ENCODE data around the gene AJM1. TPM values are rescaled to one million over a fixed set of nuclear protein-coding genes. Genes with fewer than 3 reads are reported as not detected.
A peak's percentile ranks its signal among the peaks of the same experiment; 100 is the strongest.

The AJM1 gene
- total RNA-seq, 2 donors from 2014 or later, result 11.5 to 17.1 TPM

DNA sequence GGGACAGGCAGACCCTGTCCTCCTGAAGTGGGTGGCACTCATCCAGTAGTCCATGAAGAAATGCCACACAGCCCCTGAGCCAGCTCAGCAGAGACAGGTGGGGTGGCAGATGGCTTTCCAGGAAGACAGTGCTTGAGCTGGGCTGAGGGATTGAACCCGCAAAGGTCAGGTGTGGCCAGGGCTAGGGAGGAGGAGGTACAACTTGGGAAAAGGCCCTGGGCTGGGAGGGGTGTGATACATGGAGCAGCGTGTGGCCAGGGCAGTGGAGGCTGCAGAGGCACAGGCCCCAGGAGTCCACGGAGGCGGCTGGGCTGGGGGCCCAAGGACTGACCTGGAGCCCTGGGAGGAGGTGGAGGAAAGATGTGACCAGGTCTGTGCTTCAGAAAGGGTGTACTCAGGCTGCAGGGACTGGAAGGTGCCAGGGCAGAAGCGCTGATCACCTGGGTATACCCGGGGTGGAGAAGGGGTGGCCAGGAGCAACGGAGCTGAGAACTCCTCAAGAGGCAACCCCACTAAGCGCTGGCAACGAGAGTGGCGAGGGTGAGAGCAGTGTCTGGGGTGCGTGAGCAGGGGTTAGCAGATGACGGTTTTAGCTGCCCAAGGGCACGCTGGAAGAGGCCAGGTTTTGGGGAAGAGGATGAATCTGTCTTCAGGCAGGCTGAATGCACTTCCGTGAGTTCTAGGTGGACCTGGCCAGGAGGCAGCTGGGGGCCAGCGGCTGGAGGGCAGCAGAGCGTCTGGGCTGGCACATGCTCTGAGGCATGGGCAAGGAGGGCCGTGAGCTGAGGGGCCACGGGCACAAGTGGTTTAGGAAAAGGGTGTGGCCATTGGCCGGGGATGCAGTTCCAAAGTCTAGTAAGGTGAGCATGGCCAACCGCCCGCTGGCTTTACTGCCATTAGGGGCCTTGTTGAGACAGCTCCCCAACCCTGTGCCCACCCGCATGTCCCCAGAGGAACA is 38.4 kb upstream of the AJM1 start:
- intact Hi-C loops (cut with DNase I), result no loop called here
- TF ChIP-seq, protein P1, sequence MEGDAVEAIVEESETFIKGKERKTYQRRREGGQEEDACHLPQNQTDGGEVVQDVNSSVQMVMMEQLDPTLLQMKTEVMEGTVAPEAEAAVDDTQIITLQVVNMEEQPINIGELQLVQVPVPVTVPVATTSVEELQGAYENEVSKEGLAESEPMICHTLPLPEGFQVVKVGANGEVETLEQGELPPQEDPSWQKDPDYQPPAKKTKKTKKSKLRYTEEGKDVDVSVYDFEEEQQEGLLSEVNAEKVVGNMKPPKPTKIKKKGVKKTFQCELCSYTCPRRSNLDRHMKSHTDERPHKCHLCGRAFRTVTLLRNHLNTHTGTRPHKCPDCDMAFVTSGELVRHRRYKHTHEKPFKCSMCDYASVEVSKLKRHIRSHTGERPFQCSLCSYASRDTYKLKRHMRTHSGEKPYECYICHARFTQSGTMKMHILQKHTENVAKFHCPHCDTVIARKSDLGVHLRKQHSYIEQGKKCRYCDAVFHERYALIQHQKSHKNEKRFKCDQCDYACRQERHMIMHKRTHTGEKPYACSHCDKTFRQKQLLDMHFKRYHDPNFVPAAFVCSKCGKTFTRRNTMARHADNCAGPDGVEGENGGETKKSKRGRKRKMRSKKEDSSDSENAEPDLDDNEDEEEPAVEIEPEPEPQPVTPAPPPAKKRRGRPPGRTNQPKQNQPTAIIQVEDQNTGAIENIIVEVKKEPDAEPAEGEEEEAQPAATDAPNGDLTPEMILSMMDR (IDR thresholded peaks at IDR 0.05), result no peak

DNA sequence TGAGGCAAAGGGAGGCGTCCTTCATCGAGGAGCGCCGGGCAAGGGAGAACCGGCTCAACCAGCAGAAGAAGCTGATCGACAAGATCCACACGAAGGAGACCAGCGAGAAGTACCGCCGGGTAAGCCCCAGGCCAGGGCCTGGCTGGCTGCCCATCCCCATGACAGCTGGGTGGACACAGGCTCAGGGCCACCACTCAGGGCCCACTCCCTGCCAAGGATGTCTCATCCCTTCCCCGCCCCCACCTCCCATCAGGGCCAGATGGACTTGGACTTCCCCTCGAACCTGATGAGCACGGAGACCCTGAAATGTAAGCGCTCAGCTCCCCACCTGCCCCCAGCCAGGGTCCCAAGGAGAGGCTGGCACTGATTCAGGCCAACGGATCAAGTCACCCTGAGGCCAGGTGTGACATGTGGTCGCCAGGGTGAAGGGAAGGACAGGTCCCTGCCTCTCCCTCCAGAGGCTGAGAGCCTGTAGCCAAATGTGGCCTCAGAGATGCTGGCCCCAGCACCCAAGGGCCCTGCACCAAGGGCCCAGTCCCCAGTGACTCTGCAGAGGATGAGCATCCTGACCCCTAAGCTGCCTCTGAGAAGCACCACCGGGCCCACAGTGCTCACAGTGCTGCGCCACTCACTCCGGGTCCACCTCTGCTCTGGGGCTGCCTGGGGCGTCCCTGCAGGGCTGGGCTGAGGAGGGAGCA is 37.6 kb upstream of the AJM1 start:
- DNase-seq, result no peak
- intact Hi-C loops (cut with DNase I), result no loop called here
- H3K9ac ChIP-seq (ENCODE audit: low read depth in 2 of 2, low read length in 2 of 2), result no peak overlapping the region
- no peaks in the 10 kb centered on the region for H3K27me3 ChIP-seq
- H3K27ac ChIP-seq, result no peak overlapping the region
- peaks cover 15% of the 10 kb centered on the region for H3K4me1 ChIP-seq
- H3K9me3 ChIP-seq, result no peaks in the 10 kb centered on the region
- no peaks in the 10 kb centered on the region for H3K36me3 ChIP-seq
- TF ChIP-seq, protein P1 (IDR thresholded peaks at IDR 0.05), result no peak
- no peak overlapping the region for H3K4me3 ChIP-seq

More for the DNA sequence above, 38.4 kb upstream of the AJM1 start:
- peak overlapping the region in 1 of 2 donors; percentile 27 for H3K9ac ChIP-seq (ENCODE audit: low read depth in 2 of 2, low read length in 2 of 2)
- H3K36me3 ChIP-seq, result no peaks in the 10 kb centered on the region
- H3K27ac ChIP-seq, result no peak overlapping the region
- no peaks in the 10 kb centered on the region for H3K9me3 ChIP-seq
- no peaks in the 10 kb centered on the region for H3K27me3 ChIP-seq
- H3K4me1 ChIP-seq, result peaks cover 15% of the 10 kb centered on the region
- peak; percentile 17 for DNase-seq
- H3K4me3 ChIP-seq, result no peak overlapping the region

DNA sequence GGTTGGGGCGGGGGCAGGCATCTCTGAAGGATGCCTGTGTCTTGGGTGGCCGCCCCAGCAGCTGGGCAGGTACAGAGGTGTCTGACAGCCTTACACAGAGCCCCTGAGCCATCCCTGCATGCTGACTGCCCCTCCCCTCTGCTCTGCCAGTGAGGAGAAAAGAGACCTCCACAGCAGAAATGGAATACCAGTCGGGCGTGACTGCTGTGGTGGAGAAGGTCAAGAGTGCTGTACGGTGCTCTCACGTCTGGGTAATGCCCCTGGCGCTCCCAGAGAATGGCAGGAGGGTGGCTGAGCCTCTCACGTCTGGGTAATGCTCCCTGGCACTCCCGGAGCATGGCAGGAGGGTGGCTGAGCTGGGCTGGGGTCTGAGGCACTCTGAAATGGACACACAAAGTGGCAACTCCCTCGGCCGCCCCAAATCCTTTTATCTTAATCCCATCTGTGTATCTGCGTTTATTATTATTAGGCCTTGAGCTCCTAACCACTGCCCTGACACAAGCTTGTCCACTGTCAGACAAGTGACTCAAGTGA is 37.0 kb upstream of the AJM1 start:
- Histone ChIP-seq H3K27ac (no peak overlapping the region), H3K9me3 (no peaks in the 10 kb centered on the region), H3K9ac (ENCODE audit: low read depth in 2 of 2, low read length in 2 of 2) (no peak overlapping the region), H3K27me3 (no peaks in the 10 kb centered on the region), H3K36me3 (no peaks in the 10 kb centered on the region), H3K4me3 (no peak overlapping the region), H3K4me1 (peaks cover 21% of the 10 kb centered on the region)
- intact Hi-C loops (cut with DNase I), result no loop called here
- TF ChIP-seq, protein P1 (IDR thresholded peaks at IDR 0.05), result no peak
- DNase-seq, result no peak

DNA sequence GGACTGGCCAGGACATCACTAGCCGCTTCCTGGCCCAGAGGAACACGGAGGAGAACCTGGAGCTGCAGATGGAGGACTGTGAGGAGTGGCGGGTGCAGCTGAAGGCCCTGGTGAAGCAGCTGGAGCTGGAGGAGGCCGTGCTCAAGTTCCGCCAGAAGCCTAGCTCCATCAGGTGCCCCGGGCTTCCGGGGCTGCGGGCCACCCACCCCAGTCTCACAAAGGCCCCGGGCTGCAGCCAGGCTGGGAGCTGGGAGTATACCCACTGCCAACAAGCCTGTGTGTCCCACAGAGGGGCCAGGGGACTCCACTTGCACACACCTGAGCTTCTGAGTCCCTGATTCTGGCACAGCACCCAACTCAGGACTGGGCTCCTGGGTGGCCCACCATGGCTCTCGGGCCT is 36.2 kb upstream of the AJM1 start:
- intact Hi-C loops (cut with DNase I), result no loop called here
- Histone ChIP-seq H3K27me3 (no peaks in the 10 kb centered on the region), H3K4me1 (peaks cover 16% of the 10 kb centered on the region), H3K9me3 (no peaks in the 10 kb centered on the region), H3K9ac (ENCODE audit: low read depth in 2 of 2, low read length in 2 of 2) (peak overlapping the region; percentile 34 to 84), H3K27ac (no peak overlapping the region), H3K4me3 (no peak overlapping the region), H3K36me3 (no peaks in the 10 kb centered on the region)
- no peak for DNase-seq
- TF ChIP-seq, protein P1 (IDR thresholded peaks at IDR 0.05), result no peak

DNA sequence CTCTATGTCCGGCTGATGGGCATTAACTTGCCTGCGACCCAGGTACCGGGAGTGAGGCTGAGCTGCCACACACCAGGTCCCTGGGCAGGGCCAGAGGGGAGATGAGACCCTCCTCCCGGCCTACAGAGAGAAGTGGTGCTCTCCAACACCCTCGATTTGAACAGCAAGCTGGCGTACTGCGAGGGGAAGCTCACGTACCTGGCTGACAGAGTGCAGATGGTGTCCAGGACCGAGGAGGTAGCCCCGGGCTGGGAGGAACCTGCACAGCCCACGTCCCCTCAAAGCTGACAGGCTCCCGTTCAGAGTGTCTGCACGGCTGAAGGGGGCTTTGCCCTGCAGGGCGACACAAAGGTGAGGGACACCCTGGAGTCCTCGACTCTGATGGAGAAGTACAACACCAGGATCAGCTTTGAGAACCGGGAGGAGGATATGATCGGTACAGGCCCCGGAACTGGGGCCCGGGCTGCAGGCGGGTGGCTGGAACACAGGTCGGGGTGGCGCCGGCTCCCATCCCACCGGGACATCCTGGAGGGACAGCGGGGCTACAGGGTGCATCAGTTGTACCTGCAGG is 35.6 kb upstream of the AJM1 start:
- no peak for DNase-seq
- H3K27ac ChIP-seq, result peak overlapping the region; percentile 95
- peak overlapping the region; percentile 88 for H3K4me3 ChIP-seq
- no peaks in the 10 kb centered on the region for H3K36me3 ChIP-seq
- TF ChIP-seq, protein P1 (IDR thresholded peaks at IDR 0.05), result no peak
- peak overlapping the region; percentile 84 to 85 for H3K9ac ChIP-seq (ENCODE audit: low read depth in 2 of 2, low read length in 2 of 2)
- H3K4me1 ChIP-seq, result peaks cover 16% of the 10 kb centered on the region
- no peaks in the 10 kb centered on the region for H3K9me3 ChIP-seq
- intact Hi-C loops (cut with DNase I), result no loop called here
- no peaks in the 10 kb centered on the region for H3K27me3 ChIP-seq
